Stimulated activated CD4-positive, alpha-beta T cell treated with anti-CD3 and anti-CD28 coated beads, Interleukin-1b, Interleukin-23, amount 100 ng/mL, for 4 hours (primary cell): ENCODE results near the gene WWOX.
"Not testable (repeated sequence)": the region's sequence is repeated elsewhere in the genome, so short reads cannot be mapped to it uniquely, and the experiment has no call there.

ENCODE experiments used
- DNase-seq, 2 donors: peaks; one replicate each; pipeline ENCODE4 v3.0.0-alpha.2; 2020; ENCODE audit warnings: low read depth in 2 of 2

The WWOX gene

DNA sequence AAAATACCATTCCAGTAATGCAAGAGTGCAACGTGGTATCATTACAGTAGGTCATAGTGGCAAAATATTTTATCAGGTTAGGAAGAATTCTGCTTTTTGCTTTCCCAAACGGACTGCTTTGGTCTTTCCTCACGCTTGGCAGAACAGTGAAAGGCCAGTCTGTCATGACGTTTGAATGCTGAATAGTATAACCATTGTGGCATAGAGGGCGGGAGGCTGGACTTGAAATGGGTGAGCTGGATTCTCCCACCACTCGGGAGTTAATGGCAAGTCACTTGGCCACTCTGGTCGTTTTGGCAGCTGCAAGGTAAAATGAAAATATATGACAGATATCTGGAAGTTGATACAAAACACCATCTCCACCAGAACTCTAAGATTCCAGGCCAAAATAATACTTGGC, 1109.9 kb downstream of the WWOX start:
- no peak for DNase-seq

GRCh38 chr16:79210607-79211006, 1111.2 kb downstream of the WWOX start:
- DNase-seq: no peak

- no peak for DNase-seq
These were observed 1112.1 kb downstream of the WWOX start for GRCh38 chr16:79211586-79211985.

- no peak for DNase-seq
These were observed 1112.8 kb downstream of the WWOX start for GRCh38 chr16:79212114-79212791.

GRCh38 chr16:79213214-79213613, 1113.8 kb downstream of the WWOX start:
- no peak for DNase-seq

- no peak for DNase-seq
These were observed 1115.8 kb downstream of the WWOX start for GRCh38 chr16:79215289-79215688.

DNA sequence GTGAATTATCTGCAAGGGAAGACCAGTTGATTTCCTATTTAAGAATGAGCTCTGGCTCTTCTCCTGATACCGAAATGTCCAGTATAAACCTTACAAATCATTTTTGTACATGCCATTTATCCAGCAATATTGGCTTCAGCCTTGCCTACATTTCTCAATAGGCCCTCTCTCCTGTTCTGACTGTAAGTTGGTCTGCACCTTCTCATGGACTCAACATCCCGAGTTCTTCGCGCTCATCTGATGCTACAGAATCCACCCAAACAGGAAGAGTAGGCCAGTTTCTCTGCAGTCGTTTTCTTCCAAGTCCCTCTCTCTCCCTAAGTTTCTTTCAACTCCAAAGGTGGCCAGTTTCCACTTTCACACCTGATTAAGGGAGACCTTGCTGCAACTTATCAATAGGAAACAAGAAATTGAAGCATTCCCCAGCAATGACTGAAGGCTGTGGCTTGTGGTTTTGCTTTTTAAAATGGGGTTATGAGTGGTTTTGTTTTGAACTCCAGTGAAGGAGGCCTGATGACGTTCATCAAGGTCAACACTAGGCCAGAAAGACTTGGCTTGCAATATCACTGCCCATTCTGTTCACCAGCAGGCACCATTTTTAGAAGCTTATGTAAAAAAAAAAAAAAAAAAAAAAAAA, 1118.0 kb downstream of the WWOX start:
- DNase-seq: peak in 1 of 2 donors; percentile 2

DNA sequence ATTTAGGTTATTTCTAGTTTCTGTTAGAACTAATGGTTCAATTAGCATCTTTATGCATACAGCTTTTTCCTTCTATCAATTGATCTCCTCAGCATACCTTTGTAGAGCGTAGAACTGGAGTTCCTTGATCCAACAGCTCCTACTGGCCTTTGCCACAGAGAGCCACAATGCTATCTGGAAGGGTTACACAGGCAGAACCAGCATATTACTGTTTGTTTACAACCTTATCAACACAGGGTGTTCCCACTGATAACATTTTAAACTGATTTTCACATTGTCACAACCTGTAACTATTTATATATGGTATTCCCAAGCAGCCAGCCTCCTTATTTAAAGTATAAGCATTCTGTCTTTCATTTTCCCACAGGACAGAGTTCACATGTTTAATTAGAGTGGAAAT, 1118.9 kb downstream of the WWOX start:
- DNase-seq: no peak

DNA sequence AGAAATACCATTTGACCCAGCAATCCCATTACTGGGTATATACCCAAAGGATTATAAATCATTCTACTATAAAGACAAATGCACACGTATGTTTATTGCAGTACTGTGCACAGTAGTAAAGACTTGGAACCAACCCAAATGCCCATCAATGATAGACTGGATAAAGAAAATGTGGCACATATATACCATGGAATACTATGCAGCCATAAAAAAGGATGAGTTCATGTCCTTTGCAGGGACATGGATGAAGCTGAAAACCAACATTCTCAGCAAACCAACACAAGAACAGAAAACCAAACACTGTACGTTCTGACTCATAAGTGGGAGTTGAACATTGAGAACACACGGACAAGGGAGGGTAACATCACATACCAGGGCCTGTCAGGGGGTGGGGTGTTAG, 1126.5 kb downstream of the WWOX start:
- not testable (repeated sequence) for DNase-seq

GRCh38 chr16:79229361-79229760, 1129.9 kb downstream of the WWOX start:
- DNase-seq: no peak

GRCh38 chr16:79245700-79246099, 1146.2 kb downstream of the WWOX start:
- not testable (repeated sequence) for DNase-seq

DNA sequence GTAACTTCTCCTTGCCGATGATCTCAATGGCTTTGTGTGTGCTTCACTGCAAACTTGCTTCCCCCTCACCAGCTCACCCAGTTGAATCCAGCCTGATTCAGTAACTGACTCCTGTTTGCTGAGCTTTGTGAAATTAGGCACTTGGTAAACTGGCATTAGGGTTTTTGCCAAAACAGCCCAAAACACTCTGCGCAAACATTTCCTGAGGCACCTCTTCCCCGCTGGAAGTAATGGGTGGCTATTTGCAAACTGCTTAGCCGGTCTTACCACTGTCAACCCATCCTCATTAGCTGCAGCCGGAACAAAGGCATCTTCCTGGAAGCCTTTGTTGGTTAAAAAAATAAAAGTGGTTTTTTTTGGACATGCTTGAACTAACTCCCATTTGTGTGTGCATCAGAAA, 1147.9 kb downstream of the WWOX start:
- no peak for DNase-seq

DNA sequence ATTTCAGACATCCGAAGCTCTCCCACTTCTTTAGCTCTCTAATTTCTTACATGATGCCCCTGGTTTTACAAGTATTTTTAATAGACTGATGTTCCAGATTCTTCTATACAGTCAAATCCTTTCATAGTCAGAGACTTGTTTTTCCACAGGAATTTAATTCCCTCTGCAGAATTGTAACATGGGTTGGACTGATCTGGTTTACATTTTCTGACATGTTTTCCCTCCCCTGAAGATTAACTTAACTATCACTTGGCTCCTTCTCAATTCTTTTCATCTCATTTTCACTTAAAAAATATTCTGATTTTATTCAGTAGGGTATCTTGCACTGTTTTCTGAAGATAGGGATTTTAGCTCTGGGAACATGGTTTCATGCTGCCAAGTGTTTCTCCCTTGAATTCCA, 1148.9 kb downstream of the WWOX start:
- no peak for DNase-seq

- no peak for DNase-seq
These were observed 1151.1 kb downstream of the WWOX start for GRCh38 chr16:79250502-79251098.

DNA sequence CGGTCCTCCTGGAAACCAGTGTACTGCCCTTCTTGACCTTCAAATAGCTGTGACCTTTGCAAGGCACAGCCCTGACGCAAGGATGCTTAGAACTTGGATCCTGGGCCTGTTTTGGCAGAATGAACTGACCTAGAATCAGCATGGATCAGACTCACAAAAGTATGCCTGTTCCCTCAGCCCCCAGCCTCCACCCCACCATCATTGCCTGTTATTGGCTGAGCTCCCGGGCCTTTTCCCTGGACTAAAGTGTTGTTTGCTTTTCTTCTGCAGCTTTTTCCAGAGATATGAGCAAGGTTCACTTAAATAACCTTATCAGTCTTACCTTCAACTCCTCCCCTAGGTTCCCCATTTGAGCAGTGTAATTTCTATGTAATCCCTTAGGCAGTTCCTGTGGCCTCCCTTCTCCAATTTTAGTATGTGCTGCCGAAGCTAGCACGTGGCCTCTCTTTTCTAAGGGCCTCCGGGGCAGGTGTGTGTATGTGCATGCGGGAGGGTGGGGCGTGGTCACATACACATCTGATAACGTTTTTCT, 1153.7 kb downstream of the WWOX start:
- DNase-seq: no peak

DNA sequence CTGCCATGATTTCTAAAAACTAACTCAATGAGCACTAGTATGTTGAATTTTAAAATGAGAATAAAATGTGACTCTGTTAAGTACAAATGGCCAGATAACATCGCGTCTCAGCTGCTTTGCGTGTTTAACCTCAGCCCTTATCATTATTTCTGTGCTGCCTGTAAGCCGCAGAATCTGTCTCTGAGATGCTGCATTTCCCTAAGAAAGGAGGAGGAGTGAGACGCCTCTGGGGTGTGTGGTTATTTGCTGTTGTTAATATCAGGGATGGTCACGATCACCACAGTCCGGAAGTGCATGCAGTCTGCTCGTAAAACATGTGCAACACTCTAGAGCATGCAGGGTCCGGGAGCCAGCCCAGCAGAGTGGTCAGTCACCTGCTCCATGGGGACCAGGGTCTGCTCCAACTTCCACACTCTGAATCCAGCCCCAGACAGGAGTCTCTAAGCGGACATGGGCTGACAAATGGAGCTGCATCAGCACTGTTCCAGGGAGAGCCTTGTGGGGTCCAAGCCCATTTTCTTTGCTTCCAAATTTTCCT, 1158.6 kb downstream of the WWOX start:
- no peak for DNase-seq

DNA sequence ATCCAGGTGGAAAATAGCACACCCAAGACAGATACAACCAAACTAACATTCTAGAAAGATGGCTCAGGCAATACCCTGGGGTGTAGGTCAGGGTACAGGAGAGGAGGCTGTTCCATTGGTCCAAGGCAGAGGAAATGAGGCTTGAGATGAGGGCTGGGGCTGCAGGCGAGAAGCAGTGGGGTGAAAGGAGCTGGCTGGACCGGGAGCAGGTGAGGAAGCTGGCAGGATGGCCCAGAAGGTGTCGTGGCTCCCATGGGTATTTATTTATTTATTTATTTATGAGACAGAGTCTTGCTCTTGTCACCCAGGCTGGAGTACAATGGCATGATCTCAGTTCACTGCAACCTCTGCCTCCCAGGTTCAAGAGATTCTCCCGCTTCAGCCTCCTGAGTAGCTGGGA, 1161.4 kb downstream of the WWOX start:
- DNase-seq: not testable (repeated sequence)

- peak in 1 of 2 donors; percentile 34 for DNase-seq
These were observed 1162.1 kb downstream of the WWOX start for GRCh38 chr16:79261481-79261940.

- no peak for DNase-seq
These were observed 1162.6 kb downstream of the WWOX start for GRCh38 chr16:79261944-79262552.
